Activated CD8-positive, alpha-beta memory T cell treated with anti-CD3 and anti-CD28 coated beads for 4 hours (primary cell): Measurements from ENCODE around the gene PCDH9.

Experiments
- DNase-seq, 2 donors: peaks; one replicate each; pipeline ENCODE4 v3.0.0-alpha.2; 2020; ENCODE audit warnings: low read depth in 2 of 2

The PCDH9 gene

DNA sequence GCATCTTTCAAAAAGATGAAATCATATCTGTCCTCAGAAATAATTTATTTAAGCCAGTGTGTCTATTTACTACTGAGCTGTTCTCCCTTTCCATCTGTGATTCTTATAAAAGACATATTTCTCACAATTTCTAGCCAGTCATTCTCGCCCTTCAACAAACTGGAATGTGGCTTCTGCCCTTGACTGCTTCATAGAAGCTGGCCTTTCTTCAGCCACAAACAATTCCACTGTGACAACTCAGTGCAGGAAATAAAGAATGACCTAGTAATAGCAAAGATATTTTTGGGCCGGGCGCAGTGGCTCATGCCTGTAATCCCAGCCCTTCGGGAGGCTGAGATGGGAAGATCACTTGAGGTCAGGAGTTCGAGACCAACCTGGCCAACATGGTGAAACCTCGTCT is 655.5 kb downstream of the PCDH9 start:
- no peak for DNase-seq

DNA sequence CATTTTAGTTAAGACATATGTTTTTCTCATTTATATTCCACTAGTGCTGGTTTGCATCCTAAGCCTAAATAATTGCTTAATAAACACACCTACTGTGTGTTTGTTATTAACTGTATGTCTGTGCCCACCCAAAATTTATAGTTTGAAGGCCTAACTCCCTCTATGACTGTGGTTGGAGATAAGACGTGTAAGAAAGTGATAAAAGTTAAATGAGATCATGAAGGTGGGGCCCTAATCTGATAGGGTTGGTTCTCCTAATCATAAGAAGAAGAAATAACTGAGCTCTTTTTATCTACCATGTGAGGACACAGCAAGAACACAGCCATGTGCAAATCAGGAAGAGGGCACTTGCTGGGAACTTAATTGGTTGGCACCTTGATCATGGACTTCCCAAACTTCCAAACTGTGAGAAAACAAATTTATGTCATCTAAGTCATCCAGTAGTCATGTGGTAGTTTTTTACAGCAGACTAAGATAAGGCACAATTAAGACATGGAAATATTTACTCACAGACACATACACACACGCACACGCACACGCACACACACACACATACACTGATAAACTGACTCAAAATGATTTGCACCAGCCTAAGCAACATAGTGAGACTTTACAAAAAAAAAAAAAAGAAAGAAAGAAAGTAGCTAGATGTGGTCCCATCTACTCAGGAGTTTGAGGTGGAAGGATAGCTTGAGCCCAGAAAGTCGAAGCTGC is 662.1 kb downstream of the PCDH9 start:
- DNase-seq = no peak

DNA sequence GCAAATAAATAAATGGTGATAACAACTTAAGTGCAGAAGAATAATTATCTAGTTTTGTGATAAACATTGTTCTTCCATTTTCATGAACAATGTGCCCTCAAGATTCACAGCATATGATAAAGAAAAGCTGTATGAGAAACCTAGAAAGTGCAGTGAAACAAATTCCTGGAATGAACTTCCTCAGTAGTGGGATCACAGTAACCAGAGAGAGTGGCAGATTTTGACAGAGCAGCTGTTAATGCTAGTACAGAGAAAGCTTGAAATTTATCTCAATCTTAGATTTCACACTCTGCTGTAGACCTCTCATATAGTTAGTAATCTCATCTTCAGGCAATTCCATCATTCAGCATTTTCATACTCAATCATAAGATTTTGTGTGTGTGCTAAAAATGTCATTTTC is 664.9 kb downstream of the PCDH9 start:
- no peak for DNase-seq

DNA sequence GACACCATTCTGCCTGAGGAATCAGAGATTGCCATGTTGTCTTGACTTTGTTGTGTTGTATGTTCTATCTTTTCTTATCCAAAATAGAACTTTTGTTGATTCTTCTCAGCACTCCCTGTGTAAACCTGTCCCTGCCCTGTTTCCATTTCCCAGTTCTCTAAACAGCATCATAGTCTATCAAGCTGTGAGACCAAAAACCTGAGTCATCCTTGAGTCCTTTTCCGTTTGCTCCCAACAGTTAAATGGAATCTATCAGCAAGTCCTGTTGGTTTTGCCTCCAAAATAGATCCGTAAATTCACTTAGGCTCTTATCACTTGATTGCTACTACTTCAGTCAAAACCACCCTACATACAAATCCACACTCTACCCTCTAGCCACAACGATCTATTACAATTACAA is 667.1 kb downstream of the PCDH9 start:
- DNase-seq = no peak

DNA sequence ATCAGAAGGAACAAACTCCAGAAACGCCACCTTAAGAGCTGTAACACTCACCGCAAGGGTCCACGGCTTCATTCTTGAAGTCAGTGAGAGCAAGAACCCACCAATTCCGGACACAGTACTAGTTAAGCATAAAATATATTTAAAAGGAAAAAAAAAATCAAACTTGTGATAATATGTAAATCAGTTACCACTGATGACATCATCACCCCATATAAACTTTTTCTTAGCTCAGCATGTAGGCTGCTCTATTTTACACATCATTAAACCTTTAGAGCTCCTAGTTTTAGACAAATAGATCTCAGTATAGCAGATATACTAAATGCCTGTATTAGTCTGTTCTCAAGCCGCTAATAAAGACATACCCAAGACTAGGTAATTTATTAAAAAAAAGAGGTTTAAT is 668.1 kb downstream of the PCDH9 start:
- no peak for DNase-seq

DNA sequence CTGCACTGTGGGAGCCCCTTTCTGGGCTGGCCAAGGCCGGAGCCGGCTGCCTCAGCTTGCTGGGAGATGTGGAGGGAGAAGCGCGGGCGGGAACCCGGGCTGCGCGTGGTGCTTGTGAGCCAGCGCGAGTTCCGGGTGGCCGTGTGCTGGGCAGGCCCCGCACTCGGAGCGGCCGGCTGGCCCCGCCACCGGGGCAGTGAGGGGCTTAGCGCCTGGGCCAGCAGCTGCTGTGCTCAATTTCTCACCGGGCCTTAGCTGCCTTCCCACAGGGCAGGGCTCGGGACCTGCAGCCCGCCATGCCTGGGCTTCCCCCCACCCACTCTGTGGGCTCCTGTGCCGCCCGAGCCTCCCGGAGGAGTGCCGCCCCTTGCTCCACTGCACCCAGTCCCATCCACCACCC is 669.1 kb downstream of the PCDH9 start:
- no peak for DNase-seq

DNA sequence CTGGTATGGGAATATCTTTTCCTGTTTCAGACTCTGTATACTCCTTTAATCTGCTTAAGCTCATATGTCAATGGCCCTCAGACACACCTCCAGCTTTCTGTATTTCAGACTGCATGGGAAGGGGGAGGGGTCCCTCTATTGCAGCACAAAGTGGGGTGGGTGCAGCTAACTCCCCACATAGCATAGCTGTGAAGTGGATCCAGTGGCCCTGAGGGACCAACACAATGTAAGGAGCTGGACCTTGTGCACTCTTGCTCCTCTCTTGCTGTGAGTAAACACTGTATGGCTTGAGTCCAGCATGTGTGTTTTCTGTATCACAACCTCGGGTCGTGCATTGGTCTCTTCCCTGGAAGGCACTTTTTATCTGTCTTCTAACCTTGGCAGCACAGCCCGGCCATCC is 669.9 kb downstream of the PCDH9 start:
- DNase-seq = no peak

DNA sequence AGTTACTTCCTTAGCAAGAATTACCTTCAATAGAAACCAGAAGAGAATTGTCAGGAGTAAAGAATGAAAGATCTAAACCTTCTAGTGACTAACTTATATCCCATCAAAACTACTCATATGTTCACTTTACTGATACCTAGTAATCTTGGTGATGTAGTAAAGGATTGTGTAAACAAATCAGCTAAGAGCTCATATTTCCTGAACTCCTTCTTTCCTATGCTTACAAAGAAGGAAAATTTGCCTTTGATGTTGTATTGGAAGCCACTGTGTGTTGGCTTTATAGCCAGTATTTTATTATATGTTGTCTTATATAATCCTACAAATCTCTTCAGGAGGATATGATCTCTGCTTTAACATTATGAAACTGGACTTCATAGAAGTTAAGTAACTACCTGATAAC is 671.0 kb downstream of the PCDH9 start:
- DNase-seq = no peak

DNA sequence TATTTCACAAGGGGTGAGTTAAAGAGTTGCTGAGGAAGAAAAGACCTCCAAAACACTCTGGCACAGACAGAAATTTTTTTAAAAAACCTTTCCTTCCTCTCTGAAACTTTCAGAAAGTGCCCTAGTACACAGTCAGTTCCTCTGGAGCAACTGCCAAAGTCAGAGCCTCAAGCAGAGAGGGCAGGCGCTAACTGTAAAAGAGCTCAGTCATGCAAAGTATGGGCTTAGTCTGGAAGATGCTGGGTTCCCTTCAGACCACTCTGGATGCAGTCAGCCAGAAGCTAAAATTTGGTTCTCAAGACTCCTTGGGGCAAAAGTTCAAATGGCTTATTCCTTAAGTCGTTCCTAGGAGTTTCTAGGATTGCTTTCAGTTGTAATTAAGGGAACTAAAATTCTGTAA is 671.6 kb downstream of the PCDH9 start:
- DNase-seq = no peak

DNA sequence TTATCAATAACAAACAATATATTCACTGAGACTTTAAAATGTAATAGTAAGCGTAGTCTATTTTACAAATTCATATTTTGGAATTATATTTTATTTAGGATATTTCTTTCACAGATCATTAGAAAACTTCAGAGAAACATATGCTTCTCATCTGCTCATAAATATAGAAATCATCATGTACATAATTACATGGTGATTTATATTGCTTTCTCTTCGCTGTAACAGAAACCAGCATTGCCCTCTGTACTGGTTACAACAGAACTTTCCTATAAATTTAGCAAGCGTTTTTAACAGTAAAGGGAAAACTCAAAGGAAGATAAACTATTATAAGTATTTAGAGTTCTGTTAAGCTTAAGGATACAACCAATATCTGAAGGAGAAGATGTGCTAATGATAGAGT is 672.8 kb downstream of the PCDH9 start:
- no peak for DNase-seq

DNA sequence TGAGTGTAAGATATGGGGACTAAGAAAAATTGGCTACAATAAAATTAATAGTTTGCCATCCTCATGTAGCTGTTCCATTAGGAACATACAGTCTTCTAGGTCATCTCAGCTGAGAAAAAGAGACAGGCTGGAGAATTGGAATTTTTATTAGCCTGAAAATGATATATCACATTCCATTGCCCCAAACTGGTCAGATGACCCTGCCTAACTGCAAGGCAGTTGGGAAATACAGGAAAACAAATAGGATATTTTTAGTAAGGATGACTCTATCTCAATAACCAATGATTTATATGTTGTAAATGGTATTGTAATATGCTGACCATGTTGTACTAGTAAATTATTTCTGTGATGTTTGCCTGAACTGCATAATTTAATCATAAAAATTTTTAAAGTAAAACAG is 673.8 kb downstream of the PCDH9 start:
- no peak for DNase-seq

DNA sequence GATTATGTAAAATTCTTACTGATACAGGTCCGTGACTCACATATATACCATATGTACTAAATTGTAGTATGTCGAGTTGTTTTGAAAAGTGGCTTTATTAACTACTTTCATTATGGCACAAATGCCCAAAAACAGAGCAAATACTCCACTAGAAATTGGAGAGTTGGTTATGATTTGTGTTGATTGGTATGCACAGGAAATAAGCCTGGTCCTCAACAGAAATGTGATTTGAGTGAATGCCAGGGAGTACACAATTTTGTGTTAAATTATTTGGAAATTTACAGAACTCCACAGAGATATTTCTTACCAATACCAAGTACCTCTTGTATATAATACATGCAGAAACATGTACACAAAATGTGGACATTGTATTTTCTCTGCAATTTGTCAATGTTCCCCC is 676.7 kb downstream of the PCDH9 start:
- no peak for DNase-seq

DNA sequence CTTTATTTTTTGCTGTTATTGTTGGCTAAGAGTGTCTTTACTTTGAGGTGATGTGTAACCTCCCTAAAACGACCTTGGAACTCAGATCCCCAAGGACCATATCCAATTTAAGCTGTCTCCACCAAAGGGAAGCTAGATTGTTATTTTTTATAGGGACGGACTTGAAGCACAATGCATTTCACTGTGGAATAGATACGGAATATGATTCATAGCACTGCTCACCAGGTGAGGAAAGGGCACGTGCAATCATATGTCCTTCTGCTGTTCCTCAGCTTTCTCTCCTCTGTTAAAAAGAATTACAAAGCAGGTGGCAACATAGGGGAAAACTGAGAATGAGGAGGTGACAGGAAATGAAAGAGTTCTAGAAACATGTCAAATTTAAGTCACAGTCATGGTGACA is 679.0 kb downstream of the PCDH9 start:
- DNase-seq = no peak

DNA sequence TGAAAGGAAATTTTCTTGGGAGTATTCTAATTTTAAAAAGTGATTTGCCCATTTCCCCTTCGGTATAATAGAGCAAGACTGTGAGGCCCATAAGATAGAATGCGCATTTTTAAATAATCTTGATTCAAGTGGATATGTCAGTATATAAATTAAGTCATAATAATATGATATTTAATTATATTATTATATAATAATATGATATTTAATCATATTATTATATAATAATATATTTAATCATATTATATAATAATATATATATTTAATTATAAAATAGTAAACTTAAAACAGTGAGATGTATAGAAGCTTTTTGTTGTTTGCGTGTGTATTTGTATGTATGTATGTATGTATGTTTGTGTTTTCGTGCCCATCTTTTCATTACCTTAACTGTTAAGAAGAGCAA is 682.5 kb downstream of the PCDH9 start:
- DNase-seq = no peak

DNA sequence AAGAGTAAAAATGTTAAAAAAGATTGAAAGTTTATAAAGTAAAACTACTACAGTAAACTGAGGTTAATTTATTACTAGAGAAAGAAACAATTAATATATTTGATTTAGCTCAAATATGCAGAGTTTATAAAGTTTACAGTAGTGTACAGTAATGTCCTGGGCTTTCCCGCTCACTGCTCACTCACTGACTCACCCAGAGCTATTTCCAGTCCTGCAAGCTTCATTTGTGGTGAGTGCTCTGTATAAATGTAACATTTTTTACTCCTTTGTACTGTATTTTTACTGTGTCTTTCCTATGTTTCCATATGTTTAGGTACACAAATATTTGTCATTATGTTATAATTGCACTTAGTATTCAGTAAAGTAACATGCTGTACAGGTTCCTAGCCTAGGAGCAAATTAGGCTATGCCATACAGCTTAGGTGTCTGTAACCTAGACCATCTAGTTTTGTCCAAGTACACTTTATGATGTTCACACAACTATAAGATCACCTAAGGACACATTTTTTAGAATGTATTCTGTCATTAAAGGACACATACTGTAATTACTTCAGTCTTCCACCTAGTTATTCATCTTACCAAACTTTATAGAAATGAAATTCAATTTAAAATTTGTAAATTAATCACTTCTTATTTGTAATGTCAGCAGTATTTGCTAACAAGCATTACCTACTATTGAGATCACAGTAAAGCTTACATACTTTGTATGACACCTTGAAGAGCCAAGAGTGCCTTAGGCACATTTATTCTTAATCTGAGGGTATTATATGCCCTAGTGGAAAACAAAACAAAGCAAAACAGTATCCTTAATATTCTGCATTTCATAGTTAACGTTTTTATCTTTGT is 683.4 kb downstream of the PCDH9 start:
- DNase-seq = no peak

DNA sequence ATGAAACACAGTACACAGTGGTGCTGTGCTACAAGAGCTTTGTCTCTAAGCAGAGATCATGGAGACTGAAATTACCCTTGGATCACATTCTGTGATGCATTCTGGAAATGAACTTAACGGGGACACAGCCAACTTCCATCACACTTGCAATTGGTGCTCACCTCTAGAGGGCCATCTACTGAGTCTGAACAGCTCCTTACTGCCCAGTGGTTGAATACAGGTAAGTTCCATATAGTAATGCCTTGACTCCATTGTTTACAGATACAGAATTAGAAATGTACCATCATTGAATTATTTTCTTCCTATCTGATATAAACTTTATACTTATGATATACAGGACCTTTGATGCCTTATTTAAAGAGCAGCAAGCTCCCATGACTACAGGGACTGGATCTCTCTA is 686.4 kb downstream of the PCDH9 start:
- DNase-seq = no peak

DNA sequence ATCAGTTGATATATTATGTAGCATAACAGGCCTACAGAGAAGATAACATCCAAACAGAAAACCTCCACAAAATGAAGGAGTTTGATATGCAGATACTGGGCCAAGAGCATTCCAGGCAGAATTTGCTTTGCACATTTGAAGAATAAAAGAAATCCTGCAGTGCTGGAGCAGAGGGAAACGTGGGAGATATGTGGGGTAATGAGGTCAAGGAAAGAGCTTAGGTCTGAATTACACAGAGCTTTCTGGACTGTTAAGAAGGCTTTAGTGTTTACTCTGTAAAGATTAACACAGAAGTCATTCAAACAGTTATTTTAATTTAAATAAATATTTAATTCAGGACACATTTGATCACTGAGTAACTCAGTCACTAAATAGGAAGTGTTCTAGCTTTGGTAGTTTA is 692.7 kb downstream of the PCDH9 start:
- no peak for DNase-seq

DNA sequence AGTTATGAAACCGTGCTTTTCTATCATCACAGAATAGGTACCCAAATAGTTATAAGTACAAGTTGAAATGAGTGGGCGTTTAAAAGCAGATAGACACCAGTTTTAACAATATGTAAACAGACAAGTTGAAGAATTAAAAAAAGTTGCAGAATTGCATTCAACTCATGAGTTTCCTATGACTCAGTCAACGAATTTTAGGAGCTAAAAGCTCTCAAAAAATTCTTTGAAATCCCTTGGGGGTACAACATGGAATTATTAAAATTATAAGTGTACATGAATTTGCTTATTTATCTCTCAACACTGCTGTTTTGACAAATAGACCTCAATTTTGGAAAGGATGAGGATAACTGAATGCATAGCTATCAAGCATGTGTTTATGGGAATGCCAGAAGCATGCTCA is 693.4 kb downstream of the PCDH9 start:
- DNase-seq = no peak

DNA sequence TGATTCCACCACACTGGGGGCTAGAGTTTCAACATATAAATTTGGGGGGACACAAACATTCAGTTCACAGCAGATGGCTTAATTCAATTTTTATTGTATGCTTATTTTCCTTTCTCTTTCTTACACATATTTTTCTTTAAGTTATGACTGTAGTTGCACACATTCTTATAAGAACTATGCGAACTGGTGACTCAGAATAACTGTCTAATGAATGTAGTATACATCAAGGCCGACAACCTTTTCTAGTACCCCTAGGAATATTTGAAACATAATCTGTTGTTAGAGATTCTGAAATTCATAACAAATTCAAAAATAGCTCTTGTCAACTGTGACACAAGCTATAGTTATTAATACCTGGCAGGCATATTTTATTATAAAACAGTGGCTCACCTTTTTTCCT is 695.6 kb downstream of the PCDH9 start:
- DNase-seq = no peak

DNA sequence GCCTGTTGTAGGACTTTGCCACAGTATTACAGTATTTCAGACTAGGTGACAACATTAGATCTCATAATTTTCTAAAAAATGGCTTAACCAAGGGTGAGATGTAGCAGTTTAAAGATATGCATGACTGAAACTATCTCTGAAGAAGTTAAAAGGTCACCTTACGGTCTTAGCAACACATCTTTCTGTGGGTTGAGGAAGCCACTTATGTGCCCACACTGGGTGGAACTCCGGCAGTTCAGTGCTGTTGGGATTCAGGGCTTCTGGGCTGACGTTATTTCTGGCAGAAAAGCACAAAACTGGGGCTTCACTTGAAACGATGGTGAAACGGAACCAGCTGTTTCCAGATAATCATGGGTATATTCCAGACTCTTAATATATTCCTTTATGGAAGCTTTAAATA is 697.3 kb downstream of the PCDH9 start:
- no peak for DNase-seq

DNA sequence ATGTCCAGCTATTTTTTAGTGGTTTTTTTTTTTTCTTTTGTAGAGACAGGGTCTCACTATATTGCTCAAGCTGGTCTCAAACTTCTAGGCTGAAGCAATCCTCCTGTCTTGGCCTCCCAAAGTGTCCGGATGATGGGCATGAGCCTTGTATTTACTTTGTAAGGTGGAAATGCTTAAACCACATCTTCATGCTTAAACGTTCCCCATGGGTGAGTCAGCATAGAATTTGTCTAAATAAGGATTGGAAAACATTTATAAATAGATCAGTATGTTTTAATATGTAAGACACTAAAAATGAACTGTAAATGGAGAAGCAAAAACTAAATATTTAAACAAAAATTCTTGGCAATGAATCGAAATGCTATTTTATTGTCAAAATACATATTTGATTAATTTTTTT is 698.0 kb downstream of the PCDH9 start:
- no peak for DNase-seq

DNA sequence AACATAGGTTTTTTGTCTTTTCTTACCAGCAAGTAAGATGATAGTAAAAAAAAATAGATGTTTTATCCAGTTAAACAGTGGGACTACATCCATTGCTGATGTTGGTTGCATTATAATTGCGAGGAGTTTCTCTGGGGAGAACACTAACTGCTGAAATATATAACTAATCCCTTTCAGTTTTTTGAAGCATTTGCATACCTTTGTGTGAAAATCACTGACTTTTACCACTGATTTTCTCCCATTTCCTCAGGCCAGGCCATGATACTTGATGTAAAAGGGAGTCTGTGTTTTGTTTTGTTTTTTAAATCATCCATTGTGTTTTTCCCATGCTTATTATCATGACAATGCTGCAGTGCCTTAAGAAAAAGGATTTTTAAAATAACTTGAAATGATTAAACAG is 699.5 kb downstream of the PCDH9 start:
- DNase-seq = no peak

DNA sequence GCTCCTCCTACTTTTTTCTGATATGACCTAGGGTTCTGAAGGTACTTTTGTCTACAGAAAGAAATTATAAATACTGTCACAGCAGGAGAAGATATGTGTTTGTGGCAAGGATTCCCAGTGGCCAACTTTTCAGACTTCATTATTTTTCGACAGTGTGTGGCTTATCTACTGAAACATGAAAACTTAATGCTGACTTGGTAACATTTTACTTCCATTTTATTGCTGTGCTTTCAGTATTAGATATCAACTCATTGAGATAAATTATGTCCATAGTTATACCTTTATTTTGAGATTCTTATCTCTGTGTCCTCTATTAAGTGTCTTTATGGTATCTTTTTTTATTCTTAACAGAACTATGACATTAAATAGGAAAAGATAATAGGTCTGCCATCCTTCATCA is 700.0 kb downstream of the PCDH9 start:
- no peak for DNase-seq
